ENCODE results near the gene MOV10L1.
"Not testable (repeated sequence)": the region's sequence is repeated elsewhere in the genome, so short reads cannot be mapped to it uniquely, and the experiment has no call there.

MOV10L1 gene

DNA sequence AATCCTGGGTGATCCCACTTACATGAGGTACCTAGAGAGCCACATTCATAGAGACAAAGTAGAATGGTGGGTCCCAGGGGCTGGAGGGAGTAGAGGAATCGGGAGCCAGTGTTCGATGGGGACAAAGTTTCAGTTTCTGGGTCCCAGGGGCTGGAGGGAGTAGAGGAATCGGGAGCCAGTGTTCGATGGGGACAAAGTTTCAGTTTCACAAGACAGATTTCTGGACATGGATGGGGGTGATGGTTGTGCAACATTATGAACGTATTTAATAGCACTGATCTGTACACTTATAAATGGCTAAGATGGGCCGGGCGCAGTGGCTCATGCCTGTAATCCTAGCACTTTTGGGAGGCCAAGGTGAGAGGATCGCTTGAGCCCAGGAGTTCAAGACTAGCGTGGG is 115.2 kb downstream of the MOV10L1 start:
- DNase-seq (ENCODE audit: low read depth), result not testable (repeated sequence)

GRCh38 chr22:50205781-50206569 is 116.2 kb downstream of the MOV10L1 start:
- no peak for DNase-seq (ENCODE audit: low read depth)

- no peak for DNase-seq (ENCODE audit: low read depth)
Measured at GRCh38 chr22:50206599-50206998, 116.8 kb downstream of the MOV10L1 start.

DNA sequence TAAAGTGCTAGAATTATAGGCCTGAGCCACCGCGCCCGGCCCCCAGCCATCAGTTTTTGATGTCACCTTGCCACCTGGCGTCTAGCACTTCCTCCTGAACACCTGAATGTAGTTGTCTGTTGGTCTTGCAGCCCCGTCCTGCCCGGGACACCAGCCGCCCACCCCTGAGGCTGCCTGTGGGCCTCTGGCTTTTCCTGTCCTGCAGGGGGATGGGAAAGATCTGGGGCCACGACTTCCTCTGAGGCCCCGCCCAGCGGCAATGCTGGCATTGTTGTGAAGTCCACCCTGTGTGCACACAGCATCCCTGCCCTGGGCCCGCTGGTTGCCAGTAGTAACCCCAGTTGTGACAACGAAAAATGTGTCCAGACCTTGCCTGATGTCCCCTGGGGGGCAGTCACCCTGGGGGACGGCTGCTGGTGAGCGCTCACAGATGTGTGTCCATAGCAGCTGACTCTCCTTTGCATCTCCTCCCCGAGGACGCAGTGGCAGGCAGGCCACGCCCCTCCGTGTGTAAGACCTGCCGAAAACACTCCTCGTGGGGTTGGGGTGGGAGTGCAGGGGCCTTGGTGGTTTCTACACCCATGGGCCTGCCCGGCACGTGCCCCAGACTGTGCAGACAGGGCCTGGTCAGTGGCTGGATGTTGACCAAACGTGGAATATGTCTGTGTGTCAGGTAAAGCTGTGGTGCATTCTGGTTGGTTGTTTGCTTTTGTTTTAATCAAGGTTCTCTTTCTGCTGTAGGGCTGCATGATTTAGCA is 117.8 kb downstream of the MOV10L1 start:
- DNase-seq (ENCODE audit: low read depth), result no peak

- no peak for DNase-seq (ENCODE audit: low read depth)
Measured at GRCh38 chr22:50208430-50208938, 118.7 kb downstream of the MOV10L1 start.

DNA sequence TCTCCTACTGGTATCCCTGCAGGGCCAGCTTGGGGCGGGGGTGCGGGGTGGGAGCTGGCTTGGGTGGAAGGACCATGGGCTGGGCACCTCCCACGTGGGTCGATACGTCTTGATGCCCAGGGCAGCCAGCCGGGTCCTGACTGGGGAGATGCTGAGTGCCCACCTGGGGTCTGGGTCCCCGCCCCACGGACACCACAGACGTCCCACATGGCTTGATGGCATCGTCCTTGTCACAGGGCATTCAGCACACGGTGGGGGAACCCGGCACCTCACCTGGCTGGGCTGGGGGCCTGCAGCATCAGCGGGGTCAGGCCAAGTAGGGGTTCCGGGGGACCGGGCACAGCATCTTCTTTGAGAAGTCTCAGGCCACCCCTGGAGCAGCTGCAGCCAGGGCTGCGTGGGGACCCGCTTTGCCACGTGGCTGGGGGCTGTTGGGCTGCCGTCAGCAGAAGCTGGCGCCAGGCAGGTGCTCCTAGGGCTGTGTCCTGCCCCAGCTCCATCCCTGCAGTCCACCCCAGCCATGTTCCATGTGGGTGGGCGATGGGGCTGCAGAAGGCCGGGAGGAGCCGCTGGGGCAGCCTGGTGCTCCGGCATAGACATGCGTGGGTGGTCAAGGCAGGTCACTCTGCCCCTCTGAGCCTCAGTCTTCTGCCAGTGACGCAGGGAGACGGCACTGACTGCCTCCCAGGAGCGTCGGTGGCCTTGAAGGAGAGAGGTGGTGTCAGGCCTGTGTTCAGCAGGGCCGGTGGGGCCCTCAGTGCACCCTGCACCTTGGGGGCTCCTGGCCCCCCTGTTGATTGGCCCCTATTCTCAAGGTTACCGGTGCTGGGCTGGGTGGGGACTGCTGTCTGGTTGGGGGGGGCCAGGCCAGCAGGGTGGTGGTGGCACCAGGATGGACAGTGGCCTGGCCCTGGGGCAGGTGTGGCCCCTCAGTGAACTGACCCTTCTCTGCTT is 119.4 kb downstream of the MOV10L1 start:
- no peak for DNase-seq (ENCODE audit: low read depth)

DNA sequence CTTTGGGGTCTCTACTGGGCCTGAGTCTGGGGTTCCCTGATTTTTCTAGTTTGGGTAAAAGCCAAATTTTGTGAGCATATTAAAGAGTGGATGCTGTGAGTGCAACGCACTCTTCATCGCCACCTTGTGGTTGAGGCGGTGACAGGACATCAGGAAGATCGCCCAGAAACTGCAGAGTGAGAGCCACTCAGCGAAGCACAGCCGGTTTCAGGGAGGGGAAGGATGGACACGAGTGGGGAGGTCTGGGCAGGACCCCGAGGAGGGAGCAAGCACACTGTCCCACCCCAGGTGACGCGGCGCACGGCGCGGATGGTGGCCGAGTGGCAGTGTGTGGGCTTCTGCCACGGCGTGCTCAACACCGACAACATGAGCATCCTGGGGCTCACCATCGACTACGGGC is 120.1 kb downstream of the MOV10L1 start:
- DNase-seq (ENCODE audit: low read depth), result no peak

DNA sequence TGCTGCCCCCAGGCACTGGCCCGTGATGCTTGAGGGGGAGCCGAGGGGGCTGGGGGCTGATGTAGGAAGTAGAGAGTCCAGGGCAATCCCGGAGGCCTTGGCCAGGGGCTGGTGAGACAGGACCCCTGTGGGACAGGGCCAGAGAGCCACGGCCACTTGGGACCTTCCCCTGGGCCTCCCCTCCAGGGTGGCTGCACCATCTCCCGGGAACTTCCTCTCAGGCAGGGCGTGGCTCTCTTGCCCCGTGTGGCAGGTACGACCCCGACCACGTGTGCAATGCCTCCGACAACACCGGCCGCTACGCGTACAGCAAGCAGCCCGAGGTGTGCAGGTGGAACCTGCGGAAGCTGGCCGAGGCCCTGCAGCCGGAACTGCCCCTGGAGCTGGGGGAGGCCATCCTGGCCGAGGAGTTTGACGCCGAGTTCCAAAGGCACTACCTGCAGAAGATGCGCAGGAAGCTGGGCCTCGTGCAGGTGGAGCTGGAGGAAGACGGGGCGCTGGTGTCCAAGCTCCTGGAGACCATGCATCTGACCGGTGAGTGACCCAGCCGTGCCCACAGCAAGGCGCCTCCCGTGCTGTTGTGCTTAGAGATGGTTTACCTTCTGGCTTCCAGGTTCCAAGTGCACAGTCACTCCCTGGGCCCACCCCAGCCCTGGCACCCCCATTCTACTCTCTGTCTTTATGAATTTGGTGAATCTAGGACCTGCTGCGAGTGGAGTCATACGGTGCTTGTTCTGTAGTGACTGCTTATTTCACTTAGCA is 120.8 kb downstream of the MOV10L1 start:
- no peak for DNase-seq (ENCODE audit: low read depth)

- no peak for DNase-seq (ENCODE audit: low read depth)
Measured at GRCh38 chr22:50211147-50211546, 121.3 kb downstream of the MOV10L1 start.
